ENCODE measurements around the gene ZNF225. TPM values are rescaled to one million over a fixed set of nuclear protein-coding genes. Genes with fewer than 3 reads are reported as not detected.

Gene ZNF225
- total RNA-seq (2021): 6.3 and 7.1 TPM in 2 replicates
- Bru-seq, nascent RNA: percentile 67 among the genes with signal in this experiment
- BruChase-seq, experiment 1, labeled RNA remaining after a 2-hour chase: percentile 71 among the genes with signal in this experiment
- percentile 54 among the genes with signal in this experiment for BruChase-seq, experiment 2, labeled RNA remaining after a 6-hour chase
- long read RNA-seq, full-length matches to known transcripts: 9 of 10 reads
- long read RNA-seq, partial matches to known transcripts: 0 of 10 reads
- long read RNA-seq, other reads (novel, unspliced or antisense): 1 of 10 reads

DNA sequence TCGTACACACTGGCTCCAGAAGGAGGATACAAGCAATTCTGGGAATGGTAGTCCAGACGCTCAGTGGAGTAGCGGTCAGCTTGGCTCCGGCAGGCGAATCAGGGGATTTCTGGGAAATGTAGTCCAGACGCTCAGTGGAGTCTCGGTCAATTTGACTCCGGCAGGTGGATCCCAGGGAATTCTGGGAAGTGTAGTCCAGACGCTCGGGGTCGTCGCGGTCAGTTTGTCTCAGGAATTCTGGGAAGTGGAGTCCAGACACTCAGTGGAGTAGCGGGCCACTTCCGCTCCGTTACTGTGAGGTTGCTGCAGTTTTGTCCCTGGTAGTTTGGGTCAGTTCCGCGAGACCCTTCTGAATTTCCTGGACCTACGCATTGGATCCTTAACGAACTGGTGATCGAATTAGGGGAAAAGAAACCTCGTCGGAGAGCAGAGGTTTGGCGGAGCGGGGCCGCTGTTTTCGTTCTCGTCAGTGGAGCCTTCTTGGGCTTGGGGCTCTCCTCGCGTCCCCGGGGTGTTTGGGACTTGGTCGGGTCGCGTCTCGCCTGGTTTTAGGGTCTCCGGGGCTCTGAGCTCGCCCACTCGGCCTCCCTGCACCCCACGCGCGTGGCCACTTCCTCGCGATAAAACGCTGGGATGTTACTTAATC, at the start of gene ZNF225:
Gene ZNF225 (plus strand): TSS at position 262 of the 646 bp plus-strand sequence. CDS start 2,429 bp downstream, outside the sequence.
- BruUV-seq (replicated peaks): no TSS peak
- DNase-seq (ENCODE audit: low spot score): peak; percentile 99
- Histone ChIP-seq H3K27ac (ENCODE audit: low read depth, low read length, poor library complexity, severe bottlenecking) (peak within 1 kb of the TSS; percentile 67), H3K36me3 (ENCODE audit: insufficient read depth, low read length, poor library complexity, severe bottlenecking) (peaks cover 3% of the 10 kb centered on the region), H3K4me1 (ENCODE audit: insufficient read depth, low read length, poor library complexity, severe bottlenecking) (no peaks in the 10 kb centered on the region), H3K27me3 (replicated peaks; ENCODE audit: insufficient read depth, low read depth, low read length, poor library complexity) (no peaks in the 10 kb centered on the region), H3K9me3 (ENCODE audit: low read depth, low read length, poor library complexity, severe bottlenecking) (peaks cover 25% of the 10 kb centered on the region), H3K4me3 (ENCODE audit: low read depth, low read length, poor library complexity, severe bottlenecking) (peak within 1 kb of the TSS; percentile 61)
- intact Hi-C loops (cut with micrococcal nuclease; ENCODE audit: unreplicated experiment): loop anchor here (5.0 kb wide), 1 partner anchor 111 kb away; the partner anchor contains the start of gene ZNF230
- TF ChIP-seq, protein P1, sequence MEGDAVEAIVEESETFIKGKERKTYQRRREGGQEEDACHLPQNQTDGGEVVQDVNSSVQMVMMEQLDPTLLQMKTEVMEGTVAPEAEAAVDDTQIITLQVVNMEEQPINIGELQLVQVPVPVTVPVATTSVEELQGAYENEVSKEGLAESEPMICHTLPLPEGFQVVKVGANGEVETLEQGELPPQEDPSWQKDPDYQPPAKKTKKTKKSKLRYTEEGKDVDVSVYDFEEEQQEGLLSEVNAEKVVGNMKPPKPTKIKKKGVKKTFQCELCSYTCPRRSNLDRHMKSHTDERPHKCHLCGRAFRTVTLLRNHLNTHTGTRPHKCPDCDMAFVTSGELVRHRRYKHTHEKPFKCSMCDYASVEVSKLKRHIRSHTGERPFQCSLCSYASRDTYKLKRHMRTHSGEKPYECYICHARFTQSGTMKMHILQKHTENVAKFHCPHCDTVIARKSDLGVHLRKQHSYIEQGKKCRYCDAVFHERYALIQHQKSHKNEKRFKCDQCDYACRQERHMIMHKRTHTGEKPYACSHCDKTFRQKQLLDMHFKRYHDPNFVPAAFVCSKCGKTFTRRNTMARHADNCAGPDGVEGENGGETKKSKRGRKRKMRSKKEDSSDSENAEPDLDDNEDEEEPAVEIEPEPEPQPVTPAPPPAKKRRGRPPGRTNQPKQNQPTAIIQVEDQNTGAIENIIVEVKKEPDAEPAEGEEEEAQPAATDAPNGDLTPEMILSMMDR (conservative IDR thresholded peaks at IDR 0.05; ENCODE audit: low read depth, low read length): no peak
- TF ChIP-seq EZH2 (IDR thresholded peaks at IDR 0.05; ENCODE audit: borderline replicate concordance, low read depth, low read length, poor library complexity, severe bottlenecking): no peak
- ChIA-PET POLR2A (ENCODE audit: low non-redundant PET) (interaction anchor here (0.6 kb wide), 2 partner anchors 15 to 979 kb away, joined by 3 to 7 read pairs; no protein-coding TSS in a partner anchor), CTCF (no interaction called here)

DNA sequence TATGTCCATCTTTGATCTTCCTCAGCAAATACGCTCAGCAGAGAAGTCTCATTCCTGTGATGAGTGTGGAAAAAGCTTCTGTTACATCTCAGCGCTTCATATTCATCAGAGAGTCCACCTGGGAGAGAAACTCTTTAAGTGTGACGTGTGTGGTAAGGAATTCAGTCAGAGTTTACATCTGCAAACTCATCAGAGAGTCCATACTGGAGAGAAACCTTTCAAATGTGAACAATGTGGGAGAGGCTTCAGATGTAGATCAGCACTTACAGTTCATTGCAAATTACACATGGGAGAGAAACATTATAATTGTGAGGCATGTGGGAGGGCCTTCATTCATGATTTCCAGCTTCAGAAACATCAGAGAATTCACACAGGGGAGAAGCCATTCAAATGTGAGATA, 46.9 kb upstream of the ZNF225 start:
- no peak overlapping the region for H3K4me3 ChIP-seq (ENCODE audit: low read depth, low read length, poor library complexity, severe bottlenecking)

DNA sequence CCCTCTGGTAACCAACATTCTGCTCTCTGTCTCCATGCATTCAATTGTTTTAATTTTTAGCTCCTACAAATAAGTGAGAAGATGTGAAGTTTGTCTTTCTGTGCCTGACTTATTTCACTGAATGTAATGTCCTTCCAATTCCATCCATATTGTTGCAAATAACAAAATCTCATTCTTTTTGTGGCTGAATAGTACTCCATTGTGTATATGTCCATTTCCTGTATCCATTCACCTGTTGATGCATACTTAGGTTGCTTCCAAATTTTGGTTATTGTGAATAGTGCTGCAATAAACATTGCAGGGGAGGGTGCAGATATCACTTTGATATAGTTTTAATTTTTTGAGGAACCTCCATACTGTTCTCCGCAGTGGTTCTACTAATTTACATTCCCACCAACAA, 43.8 kb upstream of the ZNF225 start:
- Histone ChIP-seq H3K9me3 (ENCODE audit: low read depth, low read length, poor library complexity, severe bottlenecking) (peaks cover 42% of the 10 kb centered on the region), H3K36me3 (ENCODE audit: insufficient read depth, low read length, poor library complexity, severe bottlenecking) (peaks cover 28% of the 10 kb centered on the region), H3K27me3 (replicated peaks; ENCODE audit: insufficient read depth, low read depth, low read length, poor library complexity) (no peaks in the 10 kb centered on the region), H3K4me3 (ENCODE audit: low read depth, low read length, poor library complexity, severe bottlenecking) (no peak overlapping the region), H3K4me1 (ENCODE audit: insufficient read depth, low read length, poor library complexity, severe bottlenecking) (no peaks in the 10 kb centered on the region), H3K27ac (ENCODE audit: low read depth, low read length, poor library complexity, severe bottlenecking) (no peak overlapping the region)
- no peak for TF ChIP-seq EZH2 (IDR thresholded peaks at IDR 0.05; ENCODE audit: borderline replicate concordance, low read depth, low read length, poor library complexity, severe bottlenecking)
- TF ChIP-seq, protein P1 (conservative IDR thresholded peaks at IDR 0.05; ENCODE audit: low read depth, low read length): no peak
- intact Hi-C loops (cut with micrococcal nuclease; ENCODE audit: unreplicated experiment): no loop called here
- CTCF ChIA-PET: no interaction called here
- DNase-seq (ENCODE audit: low spot score): no peak
- BruUV-seq (replicated peaks): no TSS peak
- POLR2A ChIA-PET (ENCODE audit: low non-redundant PET): no interaction called here

More for the DNA sequence above, 46.9 kb upstream of the ZNF225 start:
- Histone ChIP-seq H3K27ac (ENCODE audit: low read depth, low read length, poor library complexity, severe bottlenecking) (no peak overlapping the region), H3K27me3 (replicated peaks; ENCODE audit: insufficient read depth, low read depth, low read length, poor library complexity) (no peaks in the 10 kb centered on the region), H3K4me1 (ENCODE audit: insufficient read depth, low read length, poor library complexity, severe bottlenecking) (no peaks in the 10 kb centered on the region), H3K9me3 (ENCODE audit: low read depth, low read length, poor library complexity, severe bottlenecking) (peaks cover 42% of the 10 kb centered on the region), H3K36me3 (ENCODE audit: insufficient read depth, low read length, poor library complexity, severe bottlenecking) (peaks cover 37% of the 10 kb centered on the region)
- ChIA-PET CTCF (no interaction called here), POLR2A (ENCODE audit: low non-redundant PET) (no interaction called here)
- TF ChIP-seq EZH2 (IDR thresholded peaks at IDR 0.05; ENCODE audit: borderline replicate concordance, low read depth, low read length, poor library complexity, severe bottlenecking): no peak
- TF ChIP-seq, protein P1 (conservative IDR thresholded peaks at IDR 0.05; ENCODE audit: low read depth, low read length): no peak
- no peak for DNase-seq (ENCODE audit: low spot score)
- intact Hi-C loops (cut with micrococcal nuclease; ENCODE audit: unreplicated experiment): no loop called here
- BruUV-seq (replicated peaks): no TSS peak

Data from A673 (cell line).